Putamen (tissue), 1 donor: ENCODE results near the gene MLLT6.

Experiments
- DNase-seq: peaks from one replicate; pipeline ENCODE4 v3.0.0-alpha.2; 2016; ENCODE audit warnings: low spot score

Gene MLLT6

GRCh38 chr17:38728290-38728831 lies 23.3 kb downstream of the MLLT6 start:
- DNase-seq, result no peak

- DNase-seq, result no peak
Measured at GRCh38 chr17:38729368-38729885, 24.4 kb downstream of the MLLT6 start.

GRCh38 chr17:38729886-38730525 lies 24.9 kb downstream of the MLLT6 start, which contains the start of gene CISD3:
Gene CISD3, plus strand, starts transcription at chr17:38730341. Its CDS starts 18 bp downstream, at chr17:38730359.
- peak; percentile 86 for DNase-seq

GRCh38 chr17:38730526-38731379 lies 25.7 kb downstream of the MLLT6 start:
- DNase-seq, result no peak

- no peak for DNase-seq
Measured at GRCh38 chr17:38731526-38732294, 26.6 kb downstream of the MLLT6 start.

- no peak for DNase-seq
Measured at GRCh38 chr17:38732376-38733281, 27.6 kb downstream of the MLLT6 start.

GRCh38 chr17:38733282-38733981 lies 28.4 kb downstream of the MLLT6 start:
- no peak for DNase-seq

GRCh38 chr17:38733982-38734973 lies 29.2 kb downstream of the MLLT6 start:
- no peak for DNase-seq

GRCh38 chr17:38735161-38735997 lies 30.3 kb downstream of the MLLT6 start:
- no peak for DNase-seq

GRCh38 chr17:38738007-38738662 lies 33.1 kb downstream of the MLLT6 start:
- DNase-seq, result no peak

- no peak for DNase-seq
Measured at GRCh38 chr17:38738686-38739085, 33.6 kb downstream of the MLLT6 start.

GRCh38 chr17:38739305-38739704 lies 34.2 kb downstream of the MLLT6 start:
- no peak for DNase-seq

GRCh38 chr17:38740044-38740443 lies 35.0 kb downstream of the MLLT6 start:
- DNase-seq, result no peak

- DNase-seq, result no peak
Measured at GRCh38 chr17:38740806-38741205, 35.7 kb downstream of the MLLT6 start.

GRCh38 chr17:38741461-38741860 lies 36.4 kb downstream of the MLLT6 start:
- DNase-seq, result no peak

- no peak for DNase-seq
Measured at GRCh38 chr17:38741921-38742410, 36.9 kb downstream of the MLLT6 start.
